ENCODE results near the gene NARS2. TPM values are rescaled to one million over a fixed set of nuclear protein-coding genes. Genes with fewer than 3 reads are reported as not detected.
"Not testable (repeated sequence)": the region's sequence is repeated elsewhere in the genome, so short reads cannot be mapped to it uniquely, and the experiment has no call there.

Gene NARS2
- total RNA-seq, 1 experiment from 2014 or later, result 18.9 TPM

- no peak for DNase-seq (ENCODE audit: low read depth)
These were observed 32.7 kb downstream of the NARS2 start for GRCh38 chr11:78542007-78542406.

GRCh38 chr11:78541537-78541936 lies 33.1 kb downstream of the NARS2 start:
- DNase-seq (ENCODE audit: low read depth), result no peak

- DNase-seq (ENCODE audit: low read depth), result no peak
These were observed 34.4 kb downstream of the NARS2 start for GRCh38 chr11:78540256-78540655.

- no peak for DNase-seq (ENCODE audit: low read depth)
These were observed 35.2 kb downstream of the NARS2 start for GRCh38 chr11:78539506-78539905.

GRCh38 chr11:78536933-78537332 lies 37.7 kb downstream of the NARS2 start:
- DNase-seq (ENCODE audit: low read depth), result no peak

- no peak for DNase-seq (ENCODE audit: low read depth)
These were observed 38.7 kb downstream of the NARS2 start for GRCh38 chr11:78535920-78536319.

- DNase-seq (ENCODE audit: low read depth), result no peak
These were observed 39.6 kb downstream of the NARS2 start for GRCh38 chr11:78535027-78535426.

- DNase-seq (ENCODE audit: low read depth), result no peak
These were observed 41.3 kb downstream of the NARS2 start for GRCh38 chr11:78533399-78533798.

- no peak for DNase-seq (ENCODE audit: low read depth)
These were observed 41.7 kb downstream of the NARS2 start for GRCh38 chr11:78532991-78533390.

- no peak for DNase-seq (ENCODE audit: low read depth)
These were observed 48.0 kb downstream of the NARS2 start for GRCh38 chr11:78526497-78527146.

- no peak for DNase-seq (ENCODE audit: low read depth)
These were observed 48.9 kb downstream of the NARS2 start for GRCh38 chr11:78525720-78526119.

- DNase-seq (ENCODE audit: low read depth), result no peak
These were observed 54.4 kb downstream of the NARS2 start for GRCh38 chr11:78520230-78520629.

GRCh38 chr11:78516281-78516680 lies 58.4 kb downstream of the NARS2 start:
- no peak for DNase-seq (ENCODE audit: low read depth)

- no peak for DNase-seq (ENCODE audit: low read depth)
These were observed 59.7 kb downstream of the NARS2 start for GRCh38 chr11:78514922-78515502.

GRCh38 chr11:78513085-78513484 lies 61.6 kb downstream of the NARS2 start:
- DNase-seq (ENCODE audit: low read depth), result not testable (repeated sequence)

GRCh38 chr11:78510597-78510996 lies 64.1 kb downstream of the NARS2 start:
- no peak for DNase-seq (ENCODE audit: low read depth)

GRCh38 chr11:78510025-78510596 lies 64.6 kb downstream of the NARS2 start:
- no peak for DNase-seq (ENCODE audit: low read depth)

- DNase-seq (ENCODE audit: low read depth), result no peak
These were observed 70.0 kb downstream of the NARS2 start for GRCh38 chr11:78504708-78505107.

- no peak for DNase-seq (ENCODE audit: low read depth)
These were observed 70.5 kb downstream of the NARS2 start for GRCh38 chr11:78504181-78504580.

GRCh38 chr11:78499971-78500370 lies 74.7 kb downstream of the NARS2 start:
- DNase-seq (ENCODE audit: low read depth), result no peak

GRCh38 chr11:78497293-78497692 lies 77.4 kb downstream of the NARS2 start:
- DNase-seq (ENCODE audit: low read depth), result no peak

- no peak for DNase-seq (ENCODE audit: low read depth)
These were observed 81.2 kb downstream of the NARS2 start for GRCh38 chr11:78493413-78493975.

- DNase-seq (ENCODE audit: low read depth), result no peak
These were observed 81.7 kb downstream of the NARS2 start for GRCh38 chr11:78492973-78493372.
